ENCODE measurements around the gene GRK3. TPM values are rescaled to one million over a fixed set of nuclear protein-coding genes. Genes with fewer than 3 reads are reported as not detected.

The GRK3 gene
- total RNA-seq, 4 donors from 2014 or later: 8.2 to 12.9 (median 10.2) TPM

GRCh38 chr22:25534724-25535123 is 29.8 kb upstream of the GRK3 start:
- H3K27me3 ChIP-seq: no peaks in the 10 kb centered on the region
- H3K9me3 ChIP-seq: no peaks in the 10 kb centered on the region
- H3K27ac ChIP-seq: no peak overlapping the region
- H3K4me1 ChIP-seq: no peaks in the 10 kb centered on the region
- DNase-seq (ENCODE audit: low spot score in 2 of 2): no peak
- TF ChIP-seq, protein P1, sequence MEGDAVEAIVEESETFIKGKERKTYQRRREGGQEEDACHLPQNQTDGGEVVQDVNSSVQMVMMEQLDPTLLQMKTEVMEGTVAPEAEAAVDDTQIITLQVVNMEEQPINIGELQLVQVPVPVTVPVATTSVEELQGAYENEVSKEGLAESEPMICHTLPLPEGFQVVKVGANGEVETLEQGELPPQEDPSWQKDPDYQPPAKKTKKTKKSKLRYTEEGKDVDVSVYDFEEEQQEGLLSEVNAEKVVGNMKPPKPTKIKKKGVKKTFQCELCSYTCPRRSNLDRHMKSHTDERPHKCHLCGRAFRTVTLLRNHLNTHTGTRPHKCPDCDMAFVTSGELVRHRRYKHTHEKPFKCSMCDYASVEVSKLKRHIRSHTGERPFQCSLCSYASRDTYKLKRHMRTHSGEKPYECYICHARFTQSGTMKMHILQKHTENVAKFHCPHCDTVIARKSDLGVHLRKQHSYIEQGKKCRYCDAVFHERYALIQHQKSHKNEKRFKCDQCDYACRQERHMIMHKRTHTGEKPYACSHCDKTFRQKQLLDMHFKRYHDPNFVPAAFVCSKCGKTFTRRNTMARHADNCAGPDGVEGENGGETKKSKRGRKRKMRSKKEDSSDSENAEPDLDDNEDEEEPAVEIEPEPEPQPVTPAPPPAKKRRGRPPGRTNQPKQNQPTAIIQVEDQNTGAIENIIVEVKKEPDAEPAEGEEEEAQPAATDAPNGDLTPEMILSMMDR (IDR thresholded peaks at IDR 0.05): no peak
- TF ChIP-seq EP300 (IDR thresholded peaks at IDR 0.05) (no peak), POLR2A (IDR thresholded peaks at IDR 0.05) (no peak)
- WGBS, 2 donors: 94 to 98% methylated on average over 3 of the region's 3 CpGs
- H3K4me3 ChIP-seq: no peak overlapping the region
- no peaks in the 10 kb centered on the region for H3K36me3 ChIP-seq

DNA sequence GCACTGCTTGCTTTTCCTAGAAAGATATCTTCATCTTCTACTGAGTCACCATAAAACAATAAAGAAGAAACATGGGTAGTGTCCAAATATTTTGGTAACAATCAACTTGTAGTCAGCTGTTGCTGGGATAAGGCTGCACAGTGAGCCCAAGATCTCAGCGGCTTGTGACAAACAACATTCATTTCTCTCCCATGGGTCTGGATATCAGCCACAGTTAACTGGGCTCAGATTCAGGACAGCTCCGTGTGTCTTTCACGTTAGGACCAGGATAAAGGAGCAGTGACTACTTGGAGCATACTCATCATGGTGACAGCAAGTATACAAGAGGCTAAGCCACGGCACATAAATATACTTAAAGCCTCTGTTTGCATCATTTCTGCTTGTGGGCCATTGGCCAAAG is 27.9 kb upstream of the GRK3 start:
- Histone ChIP-seq H3K4me3 (no peak overlapping the region), H3K27me3 (no peaks in the 10 kb centered on the region), H3K27ac (no peak overlapping the region), H3K9me3 (peaks cover 0 to 10% (median 0%) of the 10 kb centered on the region in 4 donors), H3K4me1 (no peaks in the 10 kb centered on the region), H3K36me3 (peaks cover 0 to 10% (median 0%) of the 10 kb centered on the region in 3 donors)
- TF ChIP-seq EP300 (IDR thresholded peaks at IDR 0.05) (no peak), POLR2A (IDR thresholded peaks at IDR 0.05) (no peak)
- TF ChIP-seq, protein P1 (IDR thresholded peaks at IDR 0.05): no peak
- DNase-seq (ENCODE audit: low spot score in 2 of 2): no peak
- 41 to 45% methylated on average over 4 of the region's 4 CpGs for WGBS, 2 donors

GRCh38 chr22:25540166-25540907 is 24.1 kb upstream of the GRK3 start:
- no peaks in the 10 kb centered on the region for H3K4me1 ChIP-seq
- no peak overlapping the region for H3K27ac ChIP-seq
- DNase-seq (ENCODE audit: low spot score in 2 of 2): no peak
- no peaks in the 10 kb centered on the region for H3K27me3 ChIP-seq
- 73 to 84% methylated on average over 3 of the region's 3 CpGs for WGBS, 2 donors
- peaks cover 0 to 10% (median 0%) of the 10 kb centered on the region in 3 donors for H3K36me3 ChIP-seq
- H3K9me3 ChIP-seq: peaks cover 0 to 13% (median 0%) of the 10 kb centered on the region in 4 donors
- H3K4me3 ChIP-seq: no peak overlapping the region
- no peak for TF ChIP-seq POLR2A (IDR thresholded peaks at IDR 0.05)
- TF ChIP-seq EP300 (IDR thresholded peaks at IDR 0.05): no peak
- TF ChIP-seq, protein P1 (IDR thresholded peaks at IDR 0.05): no peak

DNA sequence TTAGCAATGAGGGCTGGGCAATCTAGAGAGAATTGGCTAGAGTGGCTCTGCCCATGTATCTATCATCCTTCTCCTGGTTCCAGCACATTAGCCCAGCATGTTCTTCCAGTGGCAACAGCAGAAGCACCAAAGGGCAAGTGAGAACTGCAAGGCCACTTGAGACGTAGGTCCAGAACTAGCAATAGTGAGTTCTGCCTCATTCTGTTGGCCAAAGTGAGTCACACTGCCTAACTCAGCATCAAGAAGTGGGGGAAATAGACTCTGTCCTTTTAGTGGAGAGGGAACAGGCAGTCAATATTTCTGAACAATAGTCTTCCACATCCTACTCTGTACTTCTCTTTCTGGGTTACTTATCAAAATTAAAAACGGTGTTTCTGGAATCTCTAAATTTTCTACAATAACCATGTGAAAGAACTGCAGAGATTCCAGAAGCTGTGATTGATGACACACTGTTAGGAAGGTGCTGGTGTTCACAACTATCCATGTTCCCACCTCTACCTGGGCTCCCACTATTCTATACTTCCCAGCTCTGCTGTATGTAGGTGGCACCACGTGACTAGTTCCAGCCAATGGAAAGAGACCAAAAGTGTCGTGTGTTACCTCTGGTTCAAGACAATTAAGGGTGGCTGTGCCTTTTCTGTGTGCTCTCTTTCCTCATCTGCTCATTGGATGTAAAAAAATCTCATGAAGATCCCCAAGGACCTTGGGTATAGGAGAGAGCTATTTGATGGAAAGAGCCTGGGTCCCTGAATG is 23.4 kb upstream of the GRK3 start:
- TF ChIP-seq POLR2A (IDR thresholded peaks at IDR 0.05): no peak
- TF ChIP-seq EP300 (IDR thresholded peaks at IDR 0.05): no peak
- TF ChIP-seq, protein P1 (IDR thresholded peaks at IDR 0.05): no peak
- DNase-seq (ENCODE audit: low spot score in 2 of 2): no peak
- Histone ChIP-seq H3K4me3 (no peak overlapping the region), H3K27ac (no peak overlapping the region), H3K36me3 (peaks cover 0 to 10% (median 0%) of the 10 kb centered on the region in 3 donors), H3K9me3 (peaks cover 0 to 13% (median 0%) of the 10 kb centered on the region in 4 donors), H3K27me3 (no peaks in the 10 kb centered on the region), H3K4me1 (no peaks in the 10 kb centered on the region)
- WGBS, 2 donors: 89 to 92% methylated on average over 4 of the region's 4 CpGs

DNA sequence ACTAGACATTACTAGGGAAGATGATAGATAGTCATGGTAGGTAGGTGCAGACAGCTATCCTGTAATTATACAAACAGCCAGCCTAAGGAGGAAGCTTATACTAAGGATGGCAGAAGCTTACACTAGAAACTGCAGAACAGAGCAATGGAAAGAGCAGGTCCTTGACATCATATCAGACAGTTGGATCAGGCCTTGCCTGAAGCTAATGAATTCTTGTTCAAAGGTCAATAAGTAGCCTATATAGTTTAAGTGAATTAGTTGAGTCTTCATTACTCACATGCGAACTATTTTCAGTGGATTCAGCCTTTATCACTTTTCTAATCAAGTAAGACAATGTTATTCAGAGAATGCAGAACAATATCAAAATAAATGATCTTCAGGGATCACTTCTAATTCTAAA is 22.3 kb upstream of the GRK3 start:
- peaks cover 0 to 10% (median 0%) of the 10 kb centered on the region in 3 donors for H3K36me3 ChIP-seq
- no peaks in the 10 kb centered on the region for H3K27me3 ChIP-seq
- H3K9me3 ChIP-seq: peaks cover 0 to 13% (median 0%) of the 10 kb centered on the region in 4 donors
- no peaks in the 10 kb centered on the region for H3K4me1 ChIP-seq
- no peak for TF ChIP-seq EP300 (IDR thresholded peaks at IDR 0.05)
- TF ChIP-seq POLR2A (IDR thresholded peaks at IDR 0.05): no peak
- TF ChIP-seq, protein P1 (IDR thresholded peaks at IDR 0.05): no peak
- no peak for DNase-seq (ENCODE audit: low spot score in 2 of 2)
- no peak overlapping the region for H3K4me3 ChIP-seq
- no peak overlapping the region for H3K27ac ChIP-seq
- WGBS, 2 donors: 94 to 100% methylated on average over 1 of the region's 1 CpG
